WI38 (cell line): ENCODE results near the gene TOP3A.
A peak's percentile ranks its signal among the peaks of the same experiment; 100 is the strongest.

Experiments
- H3K4me3 ChIP-seq: 2 replicates; pipeline ENCODE4 v1.5.1; 2011; ENCODE audit warnings: low read depth, mild to moderate bottlenecking, control low read depth, low read length
- CTCF ChIP-seq: IDR thresholded peaks from 2 replicates; pipeline ENCODE4 v1.5.1; 2012; ENCODE audit warnings: low read depth, mild to moderate bottlenecking, control low read depth, low read length

The TOP3A gene

GRCh38 chr17:18226284-18226945, 88.4 kb downstream of the TOP3A start:
- TF ChIP-seq CTCF, result no peak
- peak overlapping the region; percentile 88 for H3K4me3 ChIP-seq

- peak overlapping the region; percentile 88 for H3K4me3 ChIP-seq
- TF ChIP-seq CTCF, result no peak
Measured at GRCh38 chr17:18225642-18226283, 89.0 kb downstream of the TOP3A start.

- no peak for TF ChIP-seq CTCF
- H3K4me3 ChIP-seq, result peak within 1 kb of the TSS; percentile 88
Measured at GRCh38 chr17:18225121-18225641, 89.6 kb downstream of the TOP3A start, which contains the start of gene LLGL1. LLGL1 (plus strand) TSS chr17:18225635; CDS start chr17:18225683, 48 bp downstream.

GRCh38 chr17:18224387-18225120, 90.2 kb downstream of the TOP3A start:
- TF ChIP-seq CTCF, result no peak
- peak overlapping the region; percentile 41 for H3K4me3 ChIP-seq

GRCh38 chr17:18224053-18224386, 90.8 kb downstream of the TOP3A start:
- no peak overlapping the region for H3K4me3 ChIP-seq
- TF ChIP-seq CTCF, result no peak
